Ovary (tissue), 9 donors: ENCODE results near the gene PTPRN2. TPM values are rescaled to one million over a fixed set of nuclear protein-coding genes. Genes with fewer than 3 reads are reported as not detected.

Source experiments
- DNase-seq, 5 donors: peaks; one replicate each; pipeline ENCODE4 v3.0.0-alpha.2; 2019 to 2020
- H3K27ac ChIP-seq, 2 donors: fragments of 200-600 bp; one replicate each; pipeline versions ENCODE4 v1.5.1 to v1.8.0; 2019 to 2022
- H3K27me3 ChIP-seq: fragments of 200-600 bp; one replicate; pipeline ENCODE4 v1.8.0; 2022
- H3K36me3 ChIP-seq: fragments of 200-600 bp; sonication (generic); one replicate; pipeline ENCODE4 v1.5.1; 2019
- H3K4me1 ChIP-seq: one replicate; pipeline ENCODE4 v1.8.1; 2013; ENCODE audit warnings: mild to moderate bottlenecking, moderate library complexity; ENCODE audit not compliant: insufficient read depth
- H3K4me3 ChIP-seq: fragments of 200-600 bp; sonication (generic); one replicate; pipeline ENCODE4 v1.5.1; 2017
- H3K9me3 ChIP-seq, 2 donors: fragments of 200-600 bp in 1 of 2; sonication (generic) in 1 of 2; one replicate each; pipeline versions ENCODE4 v1.5.1 to v1.8.1; 2013 to 2019; ENCODE audit warnings: mild to moderate bottlenecking in 1 of 2, moderate library complexity in 1 of 2
- EP300 ChIP-seq: sonication (generic); formaldehyde crosslinking; IDR thresholded peaks from one replicate; pipeline ENCODE4 v1.6.1; 2017; ENCODE audit warnings: antibody characterized with exemption
- POLR2A ChIP-seq: fragments of 450-650 bp; IDR thresholded peaks from one replicate; pipeline ENCODE4 v1.6.1; 2017; ENCODE audit warnings: antibody characterized with exemption, mild to moderate bottlenecking, moderate library complexity
- WGBS, 3 donors: extraction: QIAGEN DNeasy Blood & Tissue Kit in 1 of 3; methylation state at CpG; one replicate each; pipeline versions ENCODE4 v1.1.5 to v1.1.7; 2013 to 2017; 5-methylcytosine and 5-hydroxymethylcytosine counted together
- intact Hi-C, 4 donors: fragments of 100-400 bp; cut with DNase I; formaldehyde crosslinking; loops; one replicate each; pipeline versions ENCODE4 v1.11.0 to v1.15.1; 2022 to 2023
- polyA plus RNA-seq, 2 donors: library from polyadenylated mRNA; stranded (reverse); fragments of 200-250 nt in 1 of 2; fragments of 350-450 nt in 1 of 2; fragmentation: Illumina TruSeq in 1 of 2; extraction: RNeasy Lipid Tissue Mini Kit (QIAGEN cat#74804) in 1 of 2; gene quantifications; one replicate each; pipeline ENCODE4 v1.2.3, GENCODE V29; 2013 to 2014
- total RNA-seq, 7 donors: library from RNA; depleted of rRNA in 2 of 7; stranded (reverse); fragments of >200 nt in 2 of 7; fragmentation: NEBNext Ultra II Directional in 3 of 7; extraction: Animal tissue kit (Norgen Biotek cat#: 25700) in 3 of 7; gene quantifications; one replicate each; pipeline versions ENCODE4 v1.1.0 to v1.2.4, GENCODE V29; 2016 to 2023
- TF ChIP-seq, protein P1 (sequence below), 3 donors: fragments of 450-650 bp in 2 of 3; fragments of 200-600 bp in 1 of 3; IDR thresholded peaks; one replicate each; pipeline versions ENCODE4 v1.5.1 to v1.8.0; 2016 to 2022; ENCODE audit warnings: antibody characterized with exemption in 3 of 3, mild to moderate bottlenecking in 1 of 3
- donor health status: DM: no; HTN: no; CAD: no; lungs with moderate emphysema.
- donor health status: DM: no; HTN: no; CAD: no.
- donor health status: Bipolar disorder and iron deficiency.
- donor health status: DM: yes; HTN: yes; CAD: no.
- donor health status: DM: no; HTN: no; CAD: no.
- donor health status: DM: yes; HTN: yes; CAD: no.

The PTPRN2 gene
- total and polyA plus RNA-seq, 9 donors = 3.5 to 11.1 (median 5.9) TPM

DNA sequence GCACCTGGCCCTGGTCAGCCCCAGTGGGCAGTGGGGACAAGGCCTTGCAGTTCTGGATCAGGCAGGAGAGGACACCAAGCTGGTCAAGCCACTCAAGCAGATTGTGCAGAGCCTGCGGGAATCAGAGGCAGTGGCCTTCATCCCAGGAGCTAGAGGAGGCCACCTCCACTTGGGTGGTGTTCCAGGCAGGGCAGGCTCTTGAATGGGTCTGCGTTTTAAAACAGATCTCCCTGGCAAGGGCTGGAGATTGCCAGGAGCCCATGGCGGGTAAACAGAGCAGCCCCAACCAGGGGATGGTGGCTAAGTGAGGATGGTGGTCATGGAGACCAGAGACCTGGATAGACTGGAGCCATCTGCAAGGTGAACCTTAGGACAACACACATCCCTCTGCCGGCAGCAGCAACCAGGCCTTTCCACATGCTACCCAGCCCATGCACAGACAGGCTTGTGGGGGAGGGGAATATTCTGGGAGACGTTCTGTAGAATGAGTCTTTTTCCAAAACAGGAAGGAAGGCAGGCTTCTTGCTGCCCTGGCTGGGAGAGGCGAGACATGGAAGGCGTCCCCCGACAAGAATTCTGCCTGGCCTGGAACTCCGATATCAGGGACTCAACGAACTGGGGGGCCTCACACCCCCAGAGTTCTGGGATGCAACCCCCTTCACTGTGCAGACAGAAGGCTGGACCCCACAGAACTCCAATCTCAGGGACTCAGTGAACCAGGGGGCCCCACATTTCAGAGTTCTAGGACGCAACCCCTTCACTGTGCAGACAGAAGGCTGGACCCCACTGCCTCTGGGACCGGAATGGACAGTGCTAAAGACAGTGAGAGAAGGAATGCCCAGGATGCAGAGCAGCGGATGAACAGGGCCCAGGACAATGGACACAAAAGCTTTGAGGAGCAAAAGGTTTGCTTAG is 264.8 kb downstream of the PTPRN2 start:
- intact Hi-C loops = no loop called here
- 55 to 61% (median 60%) methylated on average over 13 of the region's 13 CpGs for WGBS, 3 donors
- Histone ChIP-seq H3K27me3 (no peaks in the 10 kb centered on the region), H3K36me3 (no peaks in the 10 kb centered on the region), H3K9me3 (no peaks in the 10 kb centered on the region), H3K4me3 (no peak overlapping the region), H3K27ac (no peak overlapping the region), H3K4me1 (no peaks in the 10 kb centered on the region)
- TF ChIP-seq EP300 = no peak
- no peak for TF ChIP-seq POLR2A
- TF ChIP-seq, protein P1, sequence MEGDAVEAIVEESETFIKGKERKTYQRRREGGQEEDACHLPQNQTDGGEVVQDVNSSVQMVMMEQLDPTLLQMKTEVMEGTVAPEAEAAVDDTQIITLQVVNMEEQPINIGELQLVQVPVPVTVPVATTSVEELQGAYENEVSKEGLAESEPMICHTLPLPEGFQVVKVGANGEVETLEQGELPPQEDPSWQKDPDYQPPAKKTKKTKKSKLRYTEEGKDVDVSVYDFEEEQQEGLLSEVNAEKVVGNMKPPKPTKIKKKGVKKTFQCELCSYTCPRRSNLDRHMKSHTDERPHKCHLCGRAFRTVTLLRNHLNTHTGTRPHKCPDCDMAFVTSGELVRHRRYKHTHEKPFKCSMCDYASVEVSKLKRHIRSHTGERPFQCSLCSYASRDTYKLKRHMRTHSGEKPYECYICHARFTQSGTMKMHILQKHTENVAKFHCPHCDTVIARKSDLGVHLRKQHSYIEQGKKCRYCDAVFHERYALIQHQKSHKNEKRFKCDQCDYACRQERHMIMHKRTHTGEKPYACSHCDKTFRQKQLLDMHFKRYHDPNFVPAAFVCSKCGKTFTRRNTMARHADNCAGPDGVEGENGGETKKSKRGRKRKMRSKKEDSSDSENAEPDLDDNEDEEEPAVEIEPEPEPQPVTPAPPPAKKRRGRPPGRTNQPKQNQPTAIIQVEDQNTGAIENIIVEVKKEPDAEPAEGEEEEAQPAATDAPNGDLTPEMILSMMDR (IDR thresholded peaks at IDR 0.05) = no peak
- DNase-seq = no peak

DNA sequence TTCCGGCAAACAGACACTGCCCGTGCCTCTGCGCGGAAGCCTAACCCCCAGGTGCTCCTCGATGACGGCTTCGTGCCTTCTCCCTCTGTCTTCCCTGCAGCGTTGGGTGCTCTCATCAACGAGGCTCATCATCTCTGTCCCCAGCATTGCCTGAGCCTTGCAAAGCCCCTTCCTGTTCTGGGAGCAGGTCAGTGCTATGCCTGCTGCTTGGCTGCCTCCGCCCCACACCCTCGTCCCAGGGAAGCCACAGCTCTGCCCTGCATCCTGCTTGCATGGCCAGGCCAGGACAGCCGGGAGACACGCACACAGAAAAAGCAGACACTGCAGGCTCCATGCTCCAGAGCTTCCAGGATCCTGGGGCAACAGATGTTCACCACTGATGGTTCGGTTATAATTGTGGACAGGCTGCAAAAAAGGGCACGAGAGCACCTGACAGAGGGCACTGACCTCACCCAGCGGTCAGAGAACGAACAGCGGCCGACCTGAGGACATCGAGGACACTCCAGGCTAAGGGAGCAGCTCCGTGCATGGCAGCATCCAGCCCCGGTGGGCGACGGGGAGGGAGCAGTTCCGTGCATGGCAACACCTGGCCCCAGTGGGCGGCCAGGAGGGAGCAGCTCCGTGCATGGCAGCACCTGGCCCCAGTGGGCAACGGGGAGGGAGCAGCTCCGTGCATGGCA is 265.5 kb downstream of the PTPRN2 start:
- DNase-seq = no peak
- WGBS, 3 donors = 76 to 82% (median 81%) methylated on average over 29 of the region's 29 CpGs
- TF ChIP-seq POLR2A = no peak
- TF ChIP-seq, protein P1 (IDR thresholded peaks at IDR 0.05) = no peak
- TF ChIP-seq EP300 = no peak

DNA sequence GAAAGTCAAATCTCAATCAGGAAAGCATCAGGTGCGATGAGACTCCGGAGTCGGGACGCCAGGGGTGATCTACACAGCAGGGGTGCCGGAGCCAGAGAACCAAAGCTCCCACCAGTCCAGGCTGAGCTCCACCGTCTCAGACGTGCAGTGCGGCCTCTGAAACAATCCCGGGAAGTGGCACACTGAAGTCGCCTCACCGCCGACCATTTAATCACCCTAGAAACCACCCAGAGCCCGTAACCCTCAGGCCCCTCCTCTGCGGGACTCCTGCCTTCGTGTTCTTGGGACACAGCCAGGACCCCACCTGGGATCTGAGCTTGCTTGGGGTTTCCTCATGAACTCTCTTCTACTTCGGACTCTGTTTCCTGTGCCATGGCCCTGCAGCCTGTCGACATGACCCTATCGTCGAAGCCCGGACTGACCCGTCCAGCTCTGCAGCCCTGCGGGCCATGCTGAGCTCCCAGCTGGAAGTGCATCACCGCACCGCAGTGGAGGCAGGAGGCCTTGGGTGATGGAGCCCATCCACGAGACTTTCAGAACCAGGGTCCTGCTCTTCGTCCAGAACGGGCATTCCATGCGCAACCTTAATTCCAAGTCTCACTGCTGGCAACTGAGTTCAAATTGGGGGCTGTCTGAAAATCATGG is 266.4 kb downstream of the PTPRN2 start:
- Histone ChIP-seq H3K27ac (no peak overlapping the region), H3K4me3 (no peak overlapping the region), H3K4me1 (no peaks in the 10 kb centered on the region), H3K9me3 (no peaks in the 10 kb centered on the region), H3K27me3 (no peaks in the 10 kb centered on the region), H3K36me3 (no peaks in the 10 kb centered on the region)
- TF ChIP-seq EP300 = no peak
- no peak for TF ChIP-seq POLR2A
- TF ChIP-seq, protein P1 (IDR thresholded peaks at IDR 0.05) = no peak
- DNase-seq = no peak
- intact Hi-C loops = no loop called here
- WGBS, 3 donors = 84 to 89% (median 85%) methylated on average over 28 of the region's 28 CpGs

More for the DNA sequence above, 265.5 kb downstream of the PTPRN2 start:
- Histone ChIP-seq H3K27me3 (no peaks in the 10 kb centered on the region), H3K36me3 (no peaks in the 10 kb centered on the region), H3K4me3 (no peak overlapping the region), H3K9me3 (no peaks in the 10 kb centered on the region), H3K27ac (no peak overlapping the region), H3K4me1 (no peaks in the 10 kb centered on the region)
- intact Hi-C loops = no loop called here

DNA sequence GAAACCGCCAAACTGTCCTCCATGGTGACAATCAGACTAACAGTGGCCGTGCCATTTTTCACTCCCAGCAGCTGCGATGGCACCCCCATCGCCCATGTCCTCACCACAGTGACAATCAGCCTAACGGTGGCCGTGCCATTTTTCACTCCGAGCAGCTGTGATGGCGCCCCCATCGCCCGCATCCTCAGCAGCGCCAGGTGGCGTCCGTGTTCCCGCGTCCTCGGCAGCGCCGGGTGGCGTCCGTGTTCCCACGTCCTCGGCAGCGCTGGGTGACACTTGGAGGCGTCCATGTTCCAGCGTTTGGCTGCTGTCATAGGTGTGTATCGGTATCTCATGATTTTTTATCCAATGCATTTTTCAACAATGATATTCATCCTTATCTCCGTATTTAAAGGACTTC is 267.3 kb downstream of the PTPRN2 start:
- TF ChIP-seq, protein P1 (IDR thresholded peaks at IDR 0.05) = no peak
- TF ChIP-seq POLR2A (no peak), EP300 (no peak)
- Histone ChIP-seq H3K4me1 (no peaks in the 10 kb centered on the region), H3K9me3 (no peaks in the 10 kb centered on the region), H3K27me3 (no peaks in the 10 kb centered on the region), H3K27ac (no peak overlapping the region), H3K4me3 (no peak overlapping the region), H3K36me3 (no peaks in the 10 kb centered on the region)
- 84 to 90% (median 89%) methylated on average over 26 to 27 of the region's 27 CpGs for WGBS, 3 donors
- no peak for DNase-seq
- intact Hi-C loops = no loop called here
